HFFc6 (cell line): Measurements from ENCODE around the gene FOXO6. TPM values are rescaled to one million over a fixed set of nuclear protein-coding genes. Genes with fewer than 3 reads are reported as not detected.

Source experiments
- DNase-seq: peaks from one replicate; pipeline ENCODE4 v3.0.0-alpha.2; 2018
- H3K27ac Mint-ChIP-seq: 2 replicates; pipeline ENCODE4 v1.8.0; 2020; ENCODE audit warnings: mild to moderate bottlenecking, mixed read lengths
- H3K27me3 Mint-ChIP-seq: 2 replicates; pipeline ENCODE4 v1.8.0; 2021; ENCODE audit warnings: mild to moderate bottlenecking, moderate library complexity, mixed read lengths; ENCODE audit not compliant: insufficient read depth
- H3K36me3 Mint-ChIP-seq: 2 replicates; pipeline ENCODE4 v1.8.0; 2021; ENCODE audit warnings: low read depth, mixed read lengths
- H3K4me1 Mint-ChIP-seq: 2 replicates; pipeline ENCODE4 v1.8.0; 2020; ENCODE audit warnings: low read depth, mixed read lengths
- H3K4me3 Mint-ChIP-seq: 2 replicates; pipeline ENCODE4 v1.8.0; 2020; ENCODE audit warnings: mild to moderate bottlenecking, moderate library complexity, mixed read lengths
- H3K9me3 Mint-ChIP-seq: 2 replicates; pipeline ENCODE4 v1.8.0; 2020; ENCODE audit warnings: mild to moderate bottlenecking, mixed read lengths
- CTCF ChIP-seq: fragments of 200-600 bp; sonication (generic); IDR thresholded peaks from 2 replicates; pipeline ENCODE4 v1.5.0; 2021; ENCODE audit warnings: antibody characterized with exemption, mild to moderate bottlenecking
- total RNA-seq, 6 experiments: library from RNA; stranded (reverse); fragmentation: NEBNext Ultra II Directional; extraction: Animal tissue kit (Norgen Biotek cat#: 25700); gene quantifications; 2 replicates in 1 of 6; 3 replicates in 5 of 6; pipeline ENCODE4 v1.2.3, GENCODE V29; 2021

Gene FOXO6
- total RNA-seq, 6 experiments from 2014 or later = 0.07 to 0.08 TPM; not detected in 4

- Mint-ChIP-seq H3K27ac (no peak overlapping the region), H3K4me3 (no peak overlapping the region), H3K36me3 (no peaks in the 10 kb centered on the region), H3K4me1 (no peaks in the 10 kb centered on the region), H3K9me3 (no peaks in the 10 kb centered on the region), H3K27me3 (peaks cover 49% of the 10 kb centered on the region)
- no peak for TF ChIP-seq CTCF
- no peak for DNase-seq
Observed at GRCh38 chr1:41391834-41392527, 30.7 kb downstream of the FOXO6 start.

DNA sequence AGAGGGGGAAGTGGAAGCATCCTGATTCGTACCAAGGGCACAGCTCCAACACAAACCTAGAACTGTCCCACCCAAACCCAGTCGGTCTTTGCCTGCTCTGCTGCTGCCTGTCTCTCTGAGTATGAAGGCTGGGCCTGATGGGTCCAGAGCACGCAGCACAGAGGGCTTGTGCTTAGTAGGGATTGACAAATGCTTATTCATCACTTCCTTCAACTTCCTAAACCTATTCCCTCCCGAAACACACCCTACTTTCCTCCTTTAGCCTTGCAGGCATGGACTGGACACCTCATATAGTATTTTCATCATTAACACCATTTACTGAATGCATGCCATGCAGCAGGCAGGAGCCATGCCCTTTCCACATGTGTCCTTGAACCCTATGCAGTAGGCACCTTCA, 31.3 kb downstream of the FOXO6 start:
- Mint-ChIP-seq H3K36me3 (no peaks in the 10 kb centered on the region), H3K9me3 (no peaks in the 10 kb centered on the region), H3K27me3 (peaks cover 49% of the 10 kb centered on the region), H3K4me3 (no peak overlapping the region), H3K27ac (no peak overlapping the region), H3K4me1 (no peaks in the 10 kb centered on the region)
- no peak for TF ChIP-seq CTCF
- no peak for DNase-seq

DNA sequence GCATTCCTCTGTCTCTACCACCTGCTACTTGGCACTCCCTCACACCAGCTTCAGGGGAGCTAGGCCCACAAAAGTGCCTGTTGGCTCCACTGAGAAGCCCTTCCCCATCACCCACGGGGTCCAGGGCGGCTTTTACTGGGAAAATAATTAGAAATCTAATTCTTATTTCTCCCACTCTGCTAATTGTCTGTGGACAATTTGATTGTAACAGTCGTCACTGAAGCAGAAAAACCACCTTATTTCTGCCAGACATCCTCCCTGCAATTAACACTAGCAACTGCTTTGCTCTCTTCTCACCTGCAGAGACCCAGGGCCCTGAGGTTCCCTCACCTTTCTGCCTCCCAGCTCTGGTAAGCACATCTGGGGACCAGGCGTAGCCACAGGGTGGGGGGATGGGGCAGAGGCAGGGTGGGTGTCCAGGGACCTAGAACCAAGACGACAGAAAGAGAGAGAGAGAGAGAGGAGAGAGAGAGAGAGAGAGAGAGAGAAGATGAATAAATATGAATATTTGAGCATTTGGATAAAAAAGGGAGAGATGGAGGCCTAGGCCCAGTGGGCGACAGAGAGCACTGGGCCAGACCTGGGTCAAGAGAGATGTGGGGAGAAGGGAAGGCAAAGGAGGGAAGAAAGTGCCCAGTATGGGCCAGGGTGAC, 32.6 kb downstream of the FOXO6 start:
- H3K27ac Mint-ChIP-seq = no peak overlapping the region
- H3K36me3 Mint-ChIP-seq = no peaks in the 10 kb centered on the region
- no peaks in the 10 kb centered on the region for H3K4me1 Mint-ChIP-seq
- no peaks in the 10 kb centered on the region for H3K9me3 Mint-ChIP-seq
- DNase-seq = no peak
- no peak for TF ChIP-seq CTCF
- H3K27me3 Mint-ChIP-seq = peaks cover 52% of the 10 kb centered on the region
- no peak overlapping the region for H3K4me3 Mint-ChIP-seq

GRCh38 chr1:41394369-41394744, 33.1 kb downstream of the FOXO6 start:
- Mint-ChIP-seq H3K27me3 (peaks cover 55% of the 10 kb centered on the region), H3K4me1 (no peaks in the 10 kb centered on the region), H3K27ac (no peak overlapping the region), H3K9me3 (no peaks in the 10 kb centered on the region), H3K4me3 (no peak overlapping the region), H3K36me3 (no peaks in the 10 kb centered on the region)
- TF ChIP-seq CTCF = no peak
- DNase-seq = no peak

GRCh38 chr1:41394959-41395956, 34.0 kb downstream of the FOXO6 start:
- H3K4me3 Mint-ChIP-seq = no peak overlapping the region
- peaks cover 57% of the 10 kb centered on the region for H3K27me3 Mint-ChIP-seq
- TF ChIP-seq CTCF = peak; percentile 9; the same call in 1 of the 2 replicates
- H3K4me1 Mint-ChIP-seq = no peaks in the 10 kb centered on the region
- no peak for DNase-seq
- no peak overlapping the region for H3K27ac Mint-ChIP-seq
- no peaks in the 10 kb centered on the region for H3K36me3 Mint-ChIP-seq
- peaks cover 4% of the 10 kb centered on the region; the same call in 1 of the 2 replicates for H3K9me3 Mint-ChIP-seq
